Activated T-cell treated with anti-CD3 and anti-CD28 coated beads, Interleukin-2, amount 50 U/mL, for 72 hours (primary cell): ENCODE measurements around the gene FPR1. TPM values are rescaled to one million over a fixed set of nuclear protein-coding genes. Genes with fewer than 3 reads are reported as not detected.
"Not testable (repeated sequence)": the region's sequence is repeated elsewhere in the genome, so short reads cannot be mapped to it uniquely, and the experiment has no call there.

Experiments used
- ATAC-seq, 2 donors: fragments of 150-1000 bp; cut with Tn5 transposase; replicated peaks in 1 of 2; 2 replicates each; pipeline ENCODE4 v1.10.0; 2021; ENCODE audit warnings: moderate library complexity in 2 of 2, mild to moderate bottlenecking in 1 of 2
- DNase-seq, 2 donors: peaks; one replicate each; pipeline ENCODE4 v3.0.0; 2021 to 2022; ENCODE audit warnings: mixed read lengths in 1 of 2
- H3K27ac Mint-ChIP-seq: one replicate; pipeline ENCODE4 v1.8.0; 2022; ENCODE audit warnings: mild to moderate bottlenecking, moderate library complexity, mixed read lengths
- H3K27me3 Mint-ChIP-seq: one replicate; pipeline ENCODE4 v1.8.0; 2022; ENCODE audit warnings: low read depth, mixed read lengths
- H3K36me3 Mint-ChIP-seq, 2 donors: one replicate each; pipeline ENCODE4 v1.8.0; 2022; ENCODE audit warnings: mixed read lengths in 2 of 2, mild to moderate bottlenecking in 1 of 2; ENCODE audit not compliant: insufficient read depth in 2 of 2
- H3K4me1 Mint-ChIP-seq: one replicate; pipeline ENCODE4 v1.8.0; 2022; ENCODE audit warnings: low read depth, mixed read lengths
- H3K4me3 Mint-ChIP-seq, 2 donors: one replicate each; pipeline ENCODE4 v1.8.0; 2022; ENCODE audit warnings: mild to moderate bottlenecking in 2 of 2, mixed read lengths in 2 of 2, moderate library complexity in 2 of 2
- H3K9me3 Mint-ChIP-seq, 2 donors: one replicate each; pipeline ENCODE4 v1.8.0; 2022; ENCODE audit warnings: mixed read lengths in 2 of 2
- total RNA-seq, 2 donors: library from RNA; stranded (reverse); gene quantifications; one replicate each; pipeline ENCODE4 v1.2.3, GENCODE V29; 2022

Gene FPR1
- total RNA-seq, 2 donors from 2014 or later, result not detected

DNA sequence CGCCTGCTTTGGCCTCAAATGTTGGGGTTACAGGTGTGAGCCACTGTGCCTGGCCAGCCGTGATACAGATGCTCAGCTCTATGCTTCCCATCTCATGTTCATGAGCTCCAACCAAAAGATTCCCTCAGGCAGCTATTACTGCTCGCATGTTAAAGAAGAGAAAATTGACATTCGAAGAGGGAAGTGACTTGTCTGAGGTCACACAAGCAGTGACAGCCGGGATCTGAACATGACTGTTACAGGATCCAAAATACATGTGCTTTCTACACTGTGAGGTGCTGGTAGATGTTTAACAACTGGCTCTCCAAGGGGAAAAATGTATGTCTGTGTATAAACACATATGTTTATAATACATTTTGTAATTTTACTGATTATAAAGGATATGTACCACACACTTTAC lies 11.3 kb downstream of the FPR1 start:
- Mint-ChIP-seq H3K27ac (no peak overlapping the region), H3K36me3 (no peaks in the 10 kb centered on the region), H3K9me3 (no peaks in the 10 kb centered on the region), H3K4me3 (no peak overlapping the region), H3K4me1 (peaks cover 6% of the 10 kb centered on the region), H3K27me3 (peaks cover 8% of the 10 kb centered on the region)
- ATAC-seq, result no peak
- no peak for DNase-seq

DNA sequence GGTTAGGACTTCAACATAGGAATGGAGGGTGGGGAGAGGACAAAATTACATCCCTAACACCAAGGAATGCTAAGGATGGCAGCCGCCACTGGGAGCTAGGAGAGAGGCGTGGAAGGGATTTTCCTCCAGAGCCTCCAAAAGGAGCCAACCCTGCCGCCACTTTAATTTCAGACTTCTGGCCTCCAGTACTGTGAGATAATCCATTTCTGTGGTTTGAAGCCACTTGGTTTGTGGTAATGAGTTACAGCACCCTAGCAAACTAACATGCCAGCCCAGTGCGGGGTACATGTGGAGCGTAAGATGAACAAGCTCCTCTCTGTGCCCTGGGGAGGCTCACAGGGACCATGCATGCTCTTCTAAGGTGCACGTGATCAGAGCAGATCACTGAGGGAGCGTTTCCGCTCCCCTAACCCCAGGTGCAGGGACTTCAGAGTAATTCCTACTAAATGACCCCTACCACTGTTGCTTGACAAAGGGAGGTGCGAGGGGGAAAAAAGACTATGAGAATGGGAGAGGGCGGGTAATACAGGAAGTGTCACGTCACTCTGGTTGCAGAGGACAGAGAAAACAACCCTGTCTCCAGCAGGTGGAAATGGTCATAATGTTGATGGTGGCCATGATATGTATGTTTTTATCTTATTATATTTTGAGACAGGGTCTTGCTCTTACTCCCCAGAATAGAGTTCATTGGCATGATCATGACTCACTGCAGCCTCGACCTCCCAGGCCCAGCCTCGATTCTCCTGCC lies 12.0 kb downstream of the FPR1 start:
- no peak for DNase-seq
- Mint-ChIP-seq H3K27me3 (peaks cover 8% of the 10 kb centered on the region), H3K27ac (no peak overlapping the region), H3K9me3 (no peaks in the 10 kb centered on the region), H3K4me3 (no peak overlapping the region), H3K36me3 (no peaks in the 10 kb centered on the region), H3K4me1 (peaks cover 6% of the 10 kb centered on the region)
- ATAC-seq, result no peak

DNA sequence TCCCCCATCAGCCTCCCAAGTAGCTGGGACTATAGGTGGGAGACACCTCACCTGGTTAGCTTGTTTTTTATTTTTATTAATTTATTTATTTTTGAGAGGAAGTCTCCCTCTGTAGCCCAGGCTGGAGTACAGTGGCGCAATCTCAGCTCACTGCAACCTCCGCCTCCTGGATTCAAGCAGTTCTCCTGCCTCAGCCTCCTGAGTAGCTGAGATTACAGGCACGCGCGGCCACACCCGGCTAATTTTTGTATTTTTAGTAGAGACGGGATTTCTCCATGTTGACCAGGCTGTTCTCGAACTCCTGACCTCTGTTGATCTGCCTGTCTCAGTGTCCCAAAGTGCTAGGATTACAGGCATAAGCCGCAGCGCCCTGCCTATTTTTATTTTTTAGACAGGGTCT lies 13.2 kb downstream of the FPR1 start:
- H3K27ac Mint-ChIP-seq, H3K27me3 Mint-ChIP-seq, H3K4me1 Mint-ChIP-seq, H3K9me3 Mint-ChIP-seq, DNase-seq, H3K4me3 Mint-ChIP-seq, H3K36me3 Mint-ChIP-seq, ATAC-seq: not testable (repeated sequence)

DNA sequence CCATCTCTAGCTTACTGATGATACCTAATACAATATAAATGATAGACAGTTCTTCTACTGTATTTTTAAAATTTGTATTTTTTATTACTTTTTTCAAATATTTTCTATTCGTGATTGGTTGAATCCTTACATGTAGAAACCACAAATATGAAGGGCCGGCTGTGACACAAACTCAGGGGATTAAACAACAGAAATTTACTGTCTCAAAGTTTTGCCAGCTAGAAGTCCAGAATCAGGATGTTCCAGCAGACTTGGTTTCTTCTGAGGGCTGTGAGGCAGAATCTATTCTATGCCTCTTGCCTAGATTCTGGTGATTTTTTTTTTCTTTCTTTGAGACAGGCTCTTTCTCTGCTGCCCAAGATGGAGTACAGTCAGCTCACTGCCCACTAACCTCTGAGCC lies 13.8 kb downstream of the FPR1 start:
- Mint-ChIP-seq H3K27ac (no peak overlapping the region), H3K9me3 (no peaks in the 10 kb centered on the region), H3K36me3 (no peaks in the 10 kb centered on the region), H3K4me1 (peaks cover 6% of the 10 kb centered on the region), H3K4me3 (no peak overlapping the region), H3K27me3 (peaks cover 8% of the 10 kb centered on the region)
- no peak for DNase-seq
- ATAC-seq, result no peak

DNA sequence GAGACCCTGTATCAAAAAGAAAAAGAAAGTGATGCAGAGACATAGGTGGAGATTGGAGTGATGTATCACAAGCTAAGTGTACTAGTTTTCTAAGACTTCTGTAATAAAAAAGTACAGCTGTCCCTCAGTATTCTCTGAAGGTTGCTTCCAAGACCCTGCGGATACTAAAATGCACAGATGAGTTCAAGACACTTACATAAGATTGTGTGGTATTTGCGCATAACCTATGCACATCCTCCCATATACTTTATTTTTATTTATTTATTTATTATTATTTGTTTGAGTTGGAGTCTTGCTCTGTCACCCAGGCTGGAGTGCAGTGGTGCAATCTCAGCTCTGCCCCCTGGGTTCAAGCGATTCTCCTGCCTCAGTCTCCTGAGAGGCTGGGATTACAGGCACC lies 14.3 kb downstream of the FPR1 start:
- no peak for ATAC-seq
- Mint-ChIP-seq H3K9me3 (peaks cover 0 to under 1% of the 10 kb centered on the region in 2 donors), H3K4me3 (no peak overlapping the region), H3K36me3 (peaks cover 0 to under 1% of the 10 kb centered on the region in 2 donors), H3K4me1 (peaks cover 6% of the 10 kb centered on the region), H3K27me3 (peaks cover 8% of the 10 kb centered on the region), H3K27ac (no peak overlapping the region)
- DNase-seq, result no peak

DNA sequence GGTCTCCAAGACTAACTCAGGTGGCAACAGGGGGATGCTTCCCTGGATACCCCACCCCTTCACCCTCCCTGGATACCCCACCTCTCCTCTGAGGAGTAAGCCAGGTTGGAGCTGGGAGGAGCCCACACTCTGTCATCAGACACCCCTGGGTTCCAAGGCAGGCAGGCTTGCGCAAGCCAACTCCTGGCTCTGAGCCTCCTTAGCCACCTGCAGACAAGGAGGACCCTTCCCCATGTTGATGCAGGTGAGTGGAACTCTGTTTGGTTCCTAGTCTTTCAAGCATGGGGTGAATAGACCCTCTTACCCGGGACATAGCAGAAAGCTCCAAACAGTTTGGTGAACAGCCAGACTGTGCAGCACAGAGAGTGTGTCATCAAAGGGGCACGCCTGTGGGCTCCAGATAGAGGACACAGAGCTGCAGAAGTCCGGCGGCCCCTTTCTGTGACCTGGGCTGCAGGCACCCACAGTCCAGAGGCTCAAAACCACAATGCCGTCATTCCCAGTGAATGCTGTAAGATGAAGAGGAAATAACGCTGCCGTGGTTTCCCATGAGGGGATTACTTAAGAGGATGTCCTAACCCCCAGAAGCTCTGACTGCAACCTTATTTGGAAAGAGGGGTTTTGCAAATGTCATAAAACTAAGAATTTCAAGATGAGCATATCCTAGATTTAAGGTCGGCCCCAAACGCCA lies 15.8 kb downstream of the FPR1 start:
- no peak for ATAC-seq
- Mint-ChIP-seq H3K27me3 (peaks cover 13% of the 10 kb centered on the region), H3K9me3 (peaks cover 3 to 6% of the 10 kb centered on the region in 2 donors), H3K36me3 (peaks cover 2% of the 10 kb centered on the region in 2 donors), H3K27ac (no peak overlapping the region), H3K4me3 (no peak overlapping the region), H3K4me1 (peaks cover 6% of the 10 kb centered on the region)
- no peak for DNase-seq

DNA sequence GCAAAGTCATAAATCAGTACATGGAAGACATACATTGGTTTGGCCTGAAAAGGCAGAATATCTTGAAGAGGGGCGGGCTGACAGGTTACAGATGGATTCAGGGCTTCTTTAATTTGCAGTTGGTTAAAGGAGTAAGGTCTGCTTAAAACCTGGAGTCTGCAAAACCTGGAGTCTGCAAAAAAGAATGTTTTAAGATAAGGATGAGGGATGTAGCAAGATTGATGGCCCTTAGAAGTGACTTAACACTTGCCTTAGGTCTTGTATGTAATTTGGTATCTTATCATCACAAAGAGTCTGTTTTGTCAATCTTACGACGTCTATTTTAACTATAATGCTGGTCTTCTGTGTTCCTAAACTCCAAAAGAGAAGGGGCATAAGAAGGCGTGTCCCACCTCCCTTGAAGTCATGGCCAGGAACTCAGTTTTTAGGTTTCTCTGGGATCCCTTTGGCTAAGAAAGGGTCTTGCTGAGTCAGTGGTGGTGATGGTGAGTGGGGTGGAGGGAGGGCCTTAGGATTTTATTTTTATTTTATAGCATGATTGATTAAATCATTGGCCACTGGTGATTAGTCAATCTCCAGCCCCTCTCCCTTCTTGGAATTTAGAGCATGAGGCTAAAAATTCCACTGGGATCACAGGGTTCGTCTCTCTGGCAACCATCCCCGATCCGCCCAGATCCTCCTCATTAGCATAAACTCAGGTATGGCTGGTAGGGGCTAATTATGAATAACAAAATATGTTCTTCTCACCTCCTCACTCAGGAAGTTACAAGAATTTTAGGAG lies 17.7 kb downstream of the FPR1 start:
- no peak for ATAC-seq
- Mint-ChIP-seq H3K36me3 (peaks cover 3 to 4% of the 10 kb centered on the region in 2 donors), H3K4me1 (peaks cover 6% of the 10 kb centered on the region), H3K4me3 (no peak overlapping the region), H3K9me3 (peaks cover 7 to 9% of the 10 kb centered on the region in 2 donors), H3K27ac (no peak overlapping the region), H3K27me3 (peaks cover 15% of the 10 kb centered on the region)
- no peak for DNase-seq

DNA sequence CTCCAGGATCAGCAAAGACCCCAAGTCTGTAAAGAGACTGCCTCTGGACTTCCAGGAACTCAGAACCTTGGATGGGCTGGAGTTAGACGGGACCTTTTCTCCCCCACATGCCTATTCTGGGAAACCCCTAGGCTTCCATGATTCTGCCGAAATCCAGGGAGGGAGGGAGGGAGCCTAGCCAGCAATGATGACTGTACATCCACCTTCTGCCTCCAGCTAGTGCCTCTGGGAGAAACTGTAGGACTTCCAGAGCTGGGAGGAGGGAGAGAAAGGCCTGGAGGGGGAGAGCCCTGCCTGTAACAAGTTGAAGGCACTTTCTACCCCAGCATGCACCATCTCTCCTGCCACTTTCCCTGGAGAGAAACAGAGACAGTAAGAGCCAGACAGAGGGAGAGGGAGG lies 21.9 kb downstream of the FPR1 start:
- H3K4me3 Mint-ChIP-seq, result no peak overlapping the region
- peaks cover 36% of the 10 kb centered on the region for H3K27me3 Mint-ChIP-seq
- peaks cover 4 to 5% of the 10 kb centered on the region in 2 donors for H3K36me3 Mint-ChIP-seq
- peaks cover 8 to 9% of the 10 kb centered on the region in 2 donors for H3K9me3 Mint-ChIP-seq
- ATAC-seq (no peak), DNase-seq (no peak)
- H3K27ac Mint-ChIP-seq, result no peak overlapping the region
- no peaks in the 10 kb centered on the region for H3K4me1 Mint-ChIP-seq

DNA sequence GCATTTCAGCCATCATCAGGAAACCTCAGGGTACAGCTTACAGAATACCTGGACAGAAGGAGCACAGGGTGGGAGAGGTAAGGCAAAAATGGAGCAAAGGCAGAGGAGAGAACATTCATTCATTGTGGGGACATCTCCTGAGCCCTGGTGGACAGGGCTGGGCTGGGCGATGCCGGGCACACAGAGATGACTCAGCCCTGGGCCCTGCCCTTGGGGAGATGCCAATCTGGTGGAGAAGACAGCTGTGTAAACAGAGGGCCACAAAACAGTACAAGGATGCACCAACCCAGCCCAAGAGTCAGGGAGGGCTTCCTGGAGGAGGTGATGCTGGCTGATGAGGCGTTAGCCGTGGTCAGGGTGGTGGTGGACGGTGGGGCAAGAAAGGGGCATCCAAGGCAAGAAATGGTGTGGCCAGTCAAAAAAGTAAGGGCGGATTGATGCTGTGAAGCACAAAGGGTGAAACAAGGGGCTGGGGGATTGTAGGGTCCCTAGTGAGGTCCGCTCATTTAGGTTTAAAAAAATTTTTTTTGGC lies 24.3 kb downstream of the FPR1 start:
- peaks cover 4 to 5% of the 10 kb centered on the region in 2 donors for H3K36me3 Mint-ChIP-seq
- H3K4me1 Mint-ChIP-seq, result no peaks in the 10 kb centered on the region
- peaks cover 8 to 9% of the 10 kb centered on the region in 2 donors for H3K9me3 Mint-ChIP-seq
- H3K4me3 Mint-ChIP-seq, result no peak overlapping the region
- no peak for DNase-seq
- ATAC-seq, result no peak
- no peak overlapping the region for H3K27ac Mint-ChIP-seq
- H3K27me3 Mint-ChIP-seq, result peaks cover 53% of the 10 kb centered on the region

DNA sequence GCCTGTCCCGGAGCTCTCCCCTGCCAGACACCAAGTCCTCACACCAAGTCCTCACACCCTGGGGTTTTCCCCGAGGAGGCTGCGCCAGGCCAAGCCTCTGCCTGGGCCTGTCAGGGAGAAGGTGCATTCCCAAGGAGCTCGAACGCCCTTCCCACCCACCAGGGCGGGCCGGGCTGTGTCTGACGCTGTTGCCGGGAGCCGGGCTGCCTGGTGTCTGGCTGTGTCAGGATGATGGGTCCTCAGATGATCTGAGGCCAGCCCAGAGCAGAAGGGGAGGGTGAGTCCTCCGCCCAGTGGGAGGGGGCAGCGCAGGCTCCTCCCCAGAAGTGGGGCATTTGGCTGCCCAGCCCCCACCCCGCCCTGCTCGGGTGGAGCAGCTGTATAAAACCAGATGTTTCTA lies 25.6 kb downstream of the FPR1 start:
- ATAC-seq, result no peak
- H3K27me3 Mint-ChIP-seq, result peaks cover 49% of the 10 kb centered on the region

DNA sequence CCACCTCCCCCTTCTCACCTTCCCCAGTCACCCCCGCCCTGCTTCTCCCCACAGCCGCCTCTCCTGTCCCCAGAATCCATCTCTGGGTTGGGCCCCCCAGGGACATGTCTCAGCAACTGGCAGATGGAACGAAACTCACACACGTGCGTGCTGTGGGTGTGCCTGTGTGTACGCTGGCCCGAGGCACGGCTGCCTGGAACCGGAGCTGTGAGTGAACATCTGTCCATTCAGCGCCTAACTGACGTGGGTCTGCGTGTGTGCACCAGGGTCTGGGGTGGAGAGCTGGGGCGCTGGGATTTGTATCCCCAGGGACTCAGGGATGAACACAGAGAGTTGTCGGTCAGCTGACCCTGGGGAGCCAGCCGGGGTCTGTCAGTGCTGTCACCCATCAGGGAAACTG lies 27.1 kb downstream of the FPR1 start:
- Mint-ChIP-seq H3K4me3 (no peak overlapping the region), H3K9me3 (peaks cover 0 to 2% of the 10 kb centered on the region in 2 donors), H3K36me3 (peaks cover 2 to 3% of the 10 kb centered on the region in 2 donors), H3K4me1 (no peaks in the 10 kb centered on the region), H3K27ac (no peak overlapping the region), H3K27me3 (peaks cover 63% of the 10 kb centered on the region)
- ATAC-seq, result no peak
- DNase-seq, result no peak

More for the DNA sequence above, 25.6 kb downstream of the FPR1 start:
- H3K9me3 Mint-ChIP-seq, result peaks cover 2 to 7% of the 10 kb centered on the region in 2 donors
- peaks cover 2 to 3% of the 10 kb centered on the region in 2 donors for H3K36me3 Mint-ChIP-seq
- no peak overlapping the region for H3K4me3 Mint-ChIP-seq
- H3K4me1 Mint-ChIP-seq, result no peaks in the 10 kb centered on the region
- H3K27ac Mint-ChIP-seq, result no peak overlapping the region
- DNase-seq, result no peak

DNA sequence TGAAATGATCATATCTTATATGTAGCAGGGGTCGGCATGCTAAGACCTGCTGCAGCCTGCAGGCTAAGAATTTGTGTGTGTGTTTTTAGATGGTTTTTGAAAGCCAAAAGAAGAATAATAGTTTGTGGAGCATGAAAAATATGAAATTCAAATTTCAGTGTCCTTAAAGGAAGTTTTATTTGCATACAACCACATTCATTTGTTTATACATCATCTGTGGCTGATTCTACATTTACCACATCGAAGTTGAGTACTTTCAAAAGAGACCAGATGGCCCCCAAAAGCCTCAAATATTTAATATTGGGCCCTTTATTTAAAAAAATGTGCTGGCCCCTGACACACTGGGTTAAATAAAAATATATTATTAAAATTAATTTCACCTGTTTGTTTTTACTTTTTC lies 29.2 kb downstream of the FPR1 start:
- Mint-ChIP-seq H3K27ac (no peak overlapping the region), H3K9me3 (no peaks in the 10 kb centered on the region), H3K4me3 (no peak overlapping the region), H3K4me1 (no peaks in the 10 kb centered on the region), H3K27me3 (peaks cover 63% of the 10 kb centered on the region), H3K36me3 (peaks cover 0 to 3% of the 10 kb centered on the region in 2 donors)
- DNase-seq, result no peak
- ATAC-seq, result no peak

DNA sequence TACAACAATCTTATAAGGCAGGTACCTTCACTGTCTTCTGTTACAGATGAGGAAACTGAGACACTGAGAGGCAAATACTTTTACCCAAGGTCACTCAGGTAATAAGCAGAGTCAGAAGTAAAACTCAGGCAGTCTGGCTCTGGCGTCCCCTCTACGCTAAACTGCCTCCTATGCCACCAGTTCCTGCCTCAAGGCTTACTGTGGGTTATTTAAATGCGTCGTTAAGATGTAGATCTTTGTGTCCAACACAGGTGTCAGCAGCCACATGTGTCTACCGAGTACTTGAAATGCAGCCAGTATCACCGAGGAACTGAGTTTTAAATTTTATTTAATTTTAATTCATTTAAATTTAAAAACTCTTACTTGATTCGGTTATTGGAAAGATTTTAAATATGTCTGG lies 29.8 kb downstream of the FPR1 start:
- no peak overlapping the region for H3K27ac Mint-ChIP-seq
- DNase-seq (no peak), ATAC-seq (no peak)
- no peaks in the 10 kb centered on the region for H3K4me1 Mint-ChIP-seq
- H3K27me3 Mint-ChIP-seq, result peaks cover 61% of the 10 kb centered on the region
- no peaks in the 10 kb centered on the region for H3K9me3 Mint-ChIP-seq
- peaks cover 0 to 3% of the 10 kb centered on the region in 2 donors for H3K36me3 Mint-ChIP-seq
- no peak overlapping the region for H3K4me3 Mint-ChIP-seq
